OCI-M2 (cell line): ENCODE results near the gene PTPRN.
A peak's percentile ranks its signal among the peaks of the same experiment; 100 is the strongest.
"Not testable (repeated sequence)": the region's sequence is repeated elsewhere in the genome, so short reads cannot be mapped to it uniquely, and the experiment has no call there.

Source experiments
- DNase-seq: peaks from one replicate; lab custom pipeline; 2025; ENCODE audit not compliant: unreplicated experiment; lab: John Stamatoyannopoulos, UW

The PTPRN gene

GRCh38 chr2:219309278-219309677, at the start of gene PTPRN:
PTPRN (minus strand) TSS chr2:219309401; CDS start chr2:219309332, 69 bp downstream.
- no peak for DNase-seq

- DNase-seq, result no peak
Observed at GRCh38 chr2:219358170-219359075, 49.2 kb upstream of the PTPRN start.

GRCh38 chr2:219356834-219357233, 47.6 kb upstream of the PTPRN start:
- DNase-seq, result no peak

GRCh38 chr2:219354582-219354981, 45.4 kb upstream of the PTPRN start:
- DNase-seq, result no peak

- no peak for DNase-seq
Observed at GRCh38 chr2:219353129-219353528, 43.9 kb upstream of the PTPRN start.

GRCh38 chr2:219352448-219353023, 43.3 kb upstream of the PTPRN start:
- peak; percentile 53 for DNase-seq

GRCh38 chr2:219350710-219351221, 41.6 kb upstream of the PTPRN start:
- no peak for DNase-seq

GRCh38 chr2:219350215-219350614, 41.0 kb upstream of the PTPRN start:
- no peak for DNase-seq

GRCh38 chr2:219344751-219345430, 35.7 kb upstream of the PTPRN start:
- DNase-seq, result no peak

GRCh38 chr2:219335373-219335786, 26.2 kb upstream of the PTPRN start:
- no peak for DNase-seq

GRCh38 chr2:219334076-219334475, 24.9 kb upstream of the PTPRN start:
- DNase-seq, result no peak

- no peak for DNase-seq
Observed at GRCh38 chr2:219332542-219332941, 23.3 kb upstream of the PTPRN start, which contains the start of gene RESP18. RESP18 (minus strand) TSS chr2:219332744.

GRCh38 chr2:219331560-219332213, 22.5 kb upstream of the PTPRN start:
- no peak for DNase-seq

GRCh38 chr2:219327719-219328118, 18.5 kb upstream of the PTPRN start:
- no peak for DNase-seq

GRCh38 chr2:219325657-219326315, 16.6 kb upstream of the PTPRN start:
- no peak for DNase-seq

GRCh38 chr2:219325136-219325535, 15.9 kb upstream of the PTPRN start:
- no peak for DNase-seq

GRCh38 chr2:219323434-219323833, 14.2 kb upstream of the PTPRN start:
- DNase-seq, result no peak

GRCh38 chr2:219314804-219315468, 5.7 kb upstream of the PTPRN start:
- no peak for DNase-seq

GRCh38 chr2:219312683-219313263, 3.6 kb upstream of the PTPRN start:
- not testable (repeated sequence) for DNase-seq
